ENCODE measurements around the gene GRK7.
"Not testable (repeated sequence)": the region's sequence is repeated elsewhere in the genome, so short reads cannot be mapped to it uniquely, and the experiment has no call there.

GRK7 gene

DNA sequence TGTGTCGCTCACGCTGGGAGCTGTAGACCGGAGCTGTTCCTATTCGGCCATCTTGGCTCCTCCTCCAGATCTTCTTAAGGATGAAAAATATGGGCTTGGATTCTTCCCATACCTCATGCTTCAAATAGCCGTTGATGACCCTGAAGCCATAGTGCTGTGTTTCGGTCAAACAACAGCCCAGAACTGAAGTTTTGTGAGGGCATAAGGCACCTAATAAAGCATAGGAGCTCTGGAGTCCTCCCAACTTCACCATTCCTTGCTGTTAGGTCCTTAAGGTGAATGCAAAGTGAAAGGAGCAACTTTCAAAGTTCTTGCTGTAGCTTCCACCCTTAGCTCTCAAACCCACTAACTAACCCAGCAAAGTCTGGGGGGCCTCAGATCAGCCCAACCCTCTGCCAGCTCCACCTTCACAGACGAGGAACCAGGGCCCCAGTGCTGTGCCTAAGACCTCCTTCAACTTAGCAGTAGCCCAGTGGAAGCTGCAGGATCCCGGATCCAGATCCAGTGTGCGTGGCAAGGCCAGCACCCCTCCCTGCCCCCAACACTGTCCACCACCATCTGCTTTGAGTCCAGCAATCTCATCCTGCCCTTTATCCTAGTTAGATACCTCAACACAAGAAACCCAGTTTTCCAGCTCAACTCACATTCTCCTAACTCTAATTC is at the start of gene GRK7:
Gene GRK7 (plus strand): TSS at position 321 of the 663 bp plus-strand sequence. CDS start 14,877 bp downstream, outside the sequence.
- no peak for DNase-seq

DNA sequence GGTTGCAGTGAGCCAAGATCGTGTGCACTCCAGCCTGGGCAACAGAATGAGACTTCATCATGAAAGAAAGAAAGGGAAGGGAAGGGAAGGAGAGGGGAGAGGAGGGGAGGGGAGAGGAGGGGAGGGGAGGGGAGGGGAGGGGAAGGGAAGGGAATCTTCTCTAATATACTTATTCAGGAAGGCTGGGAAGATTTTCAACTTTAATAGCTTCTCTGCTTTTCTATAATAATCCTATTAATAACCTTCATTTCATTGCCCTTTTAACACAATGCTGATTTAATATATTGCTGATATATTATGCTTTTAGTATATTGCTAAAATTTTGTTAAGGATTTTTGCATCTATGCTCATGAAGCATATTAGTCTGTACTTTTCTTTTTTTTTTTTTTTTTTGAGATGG is 48.5 kb upstream of the GRK7 start:
- DNase-seq, result no peak

DNA sequence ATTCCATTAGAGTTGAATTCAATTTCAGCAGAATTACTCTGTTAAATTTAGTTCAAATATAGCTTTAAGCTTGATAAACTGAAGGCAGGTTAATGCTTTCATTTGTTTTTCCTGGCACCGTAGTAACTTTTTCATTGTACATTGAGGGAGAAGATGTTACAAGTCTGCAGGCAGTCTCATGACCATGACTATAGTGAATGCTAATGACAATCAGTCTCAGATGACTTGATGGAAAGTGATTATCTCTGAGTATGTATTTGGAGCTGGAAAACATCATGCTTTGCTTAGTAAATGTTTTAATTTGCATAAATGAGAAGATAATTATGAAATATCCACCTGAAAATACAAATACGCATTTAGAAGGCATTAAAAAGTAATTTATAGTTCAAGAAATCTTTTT is 41.1 kb upstream of the GRK7 start:
- no peak for DNase-seq

- DNase-seq, result no peak
Measured at GRCh38 chr3:141722648-141723047, 40.6 kb upstream of the GRK7 start.

DNA sequence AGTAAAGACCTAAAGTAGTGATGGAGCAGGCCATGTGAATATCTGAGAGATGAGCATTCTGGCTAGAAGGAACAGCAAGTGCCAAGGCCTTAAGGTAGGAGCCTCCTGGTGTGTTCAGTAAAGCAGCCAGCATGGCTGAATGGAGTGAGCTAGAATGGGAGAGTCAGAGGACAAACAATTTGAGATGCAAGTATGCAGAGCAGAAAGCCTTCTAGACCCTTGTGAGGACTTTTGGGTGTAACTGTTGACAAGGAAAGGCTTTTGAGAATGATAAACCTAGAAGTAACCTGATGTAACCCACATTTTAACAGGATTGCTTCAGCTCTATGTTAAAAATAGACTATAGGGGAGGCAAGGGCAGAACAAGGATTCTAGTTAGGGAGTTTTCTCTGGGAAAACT is 40.0 kb upstream of the GRK7 start:
- DNase-seq, result no peak

GRCh38 chr3:141724186-141724585 is 39.0 kb upstream of the GRK7 start:
- DNase-seq, result no peak

DNA sequence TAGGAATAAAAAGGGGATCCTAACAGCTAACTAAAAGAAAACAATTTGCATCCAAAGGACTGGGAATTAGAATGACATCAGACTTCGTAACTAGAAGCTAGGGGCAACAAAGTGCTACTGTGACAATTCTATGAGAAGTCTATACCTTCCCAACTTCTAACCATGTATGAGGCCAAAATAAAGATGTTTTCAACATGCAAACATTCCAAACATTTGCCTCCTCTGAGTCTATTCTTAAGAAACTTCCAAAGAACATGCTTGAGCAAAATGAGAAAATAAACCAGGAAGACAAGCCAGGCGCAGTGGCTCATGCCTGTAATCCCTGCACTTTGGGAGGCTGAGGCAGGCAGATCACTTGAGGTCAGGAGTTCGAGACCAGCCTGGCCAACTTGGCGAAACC is 38.2 kb upstream of the GRK7 start:
- no peak for DNase-seq

- DNase-seq, result no peak
Measured at GRCh38 chr3:141726483-141726882, 36.7 kb upstream of the GRK7 start.

- no peak for DNase-seq
Measured at GRCh38 chr3:141728355-141728892, 34.8 kb upstream of the GRK7 start.

DNA sequence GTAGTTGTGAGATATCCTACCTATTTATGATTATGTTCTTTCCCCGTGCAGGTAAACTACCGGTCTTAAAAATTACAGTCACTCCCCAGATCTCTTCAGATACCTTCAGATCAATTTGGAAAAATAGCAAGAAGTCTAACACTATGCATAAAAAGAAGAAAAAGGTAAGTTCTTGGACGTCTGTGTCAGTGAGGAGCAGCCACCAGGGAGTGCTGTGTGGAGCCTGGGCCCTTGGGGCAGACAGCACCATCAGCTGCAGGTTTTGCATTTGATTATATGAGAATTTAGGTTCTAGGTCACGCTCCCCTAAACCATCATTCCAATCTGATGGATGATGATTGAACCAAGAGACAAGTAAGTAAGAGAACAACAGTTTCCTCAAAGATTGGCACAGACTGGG is 34.0 kb upstream of the GRK7 start:
- no peak for DNase-seq

DNA sequence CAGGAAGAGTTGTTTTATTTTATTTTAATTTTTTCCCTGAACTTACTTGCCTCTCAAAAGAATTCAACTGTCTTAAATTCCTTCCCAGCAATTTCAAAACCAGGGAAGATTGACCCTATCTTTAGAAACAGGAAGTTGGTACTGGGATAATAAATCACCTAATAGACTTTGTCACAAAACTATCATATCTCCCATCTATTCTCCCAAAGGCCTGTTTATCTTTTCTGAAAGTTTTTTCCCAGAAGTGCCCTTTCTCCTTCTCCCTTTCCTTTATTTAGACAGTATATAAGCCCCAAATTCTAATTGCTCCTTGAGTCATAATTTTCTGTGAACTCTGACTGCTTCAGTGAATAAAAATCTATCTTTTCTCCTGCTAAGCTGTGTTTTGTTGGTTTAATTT is 28.0 kb upstream of the GRK7 start:
- DNase-seq, result no peak

DNA sequence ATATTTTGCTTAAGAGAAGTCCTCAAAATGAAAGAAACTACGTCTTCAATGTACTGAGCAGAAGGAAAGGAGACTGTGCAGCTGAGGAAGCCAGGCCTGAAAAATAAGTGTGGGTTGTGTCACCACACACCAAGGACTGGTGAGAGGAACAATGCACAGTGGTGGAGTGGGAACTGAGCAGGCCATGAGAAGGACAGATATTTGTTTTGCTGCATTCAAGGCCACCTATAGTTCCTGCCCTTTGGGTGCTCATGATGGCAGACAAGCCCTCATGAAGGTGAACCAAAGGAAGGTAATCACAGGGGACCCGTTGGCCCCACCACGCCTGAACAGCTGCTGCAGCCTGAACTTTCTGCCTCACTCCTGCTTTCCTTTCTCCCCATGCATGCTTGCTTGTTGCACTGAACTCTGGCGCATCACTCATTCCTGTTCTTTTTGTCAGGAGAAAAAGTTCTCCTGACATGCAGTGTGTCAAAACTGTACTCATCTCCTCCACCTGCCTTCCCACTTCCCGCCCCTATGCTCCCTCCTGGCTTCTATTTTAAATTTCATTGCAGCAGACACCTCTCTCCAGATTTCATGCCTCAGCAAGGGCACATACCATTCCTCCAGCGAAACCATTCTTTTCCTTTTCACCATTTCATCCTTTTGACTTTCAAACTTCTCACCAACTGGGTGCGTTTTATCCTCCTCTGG is 27.3 kb upstream of the GRK7 start:
- DNase-seq, result no peak

GRCh38 chr3:141737093-141737492 is 26.1 kb upstream of the GRK7 start:
- no peak for DNase-seq

DNA sequence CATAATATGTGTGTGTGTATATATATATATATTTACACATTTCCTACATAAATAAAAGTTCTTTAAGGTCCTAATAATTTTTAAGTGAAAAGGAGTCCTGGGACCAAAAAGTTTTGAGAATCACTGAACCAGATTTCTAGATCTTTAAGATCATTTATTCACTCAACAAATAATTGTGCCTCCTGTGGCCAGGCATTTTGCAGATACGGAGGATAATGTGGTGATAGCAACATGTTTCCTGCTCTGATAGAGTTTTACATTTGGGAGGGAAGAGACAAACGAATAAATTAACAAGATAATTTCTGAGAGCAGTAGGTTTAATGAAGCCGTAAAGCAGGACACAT is 25.6 kb upstream of the GRK7 start:
- DNase-seq, result no peak

DNA sequence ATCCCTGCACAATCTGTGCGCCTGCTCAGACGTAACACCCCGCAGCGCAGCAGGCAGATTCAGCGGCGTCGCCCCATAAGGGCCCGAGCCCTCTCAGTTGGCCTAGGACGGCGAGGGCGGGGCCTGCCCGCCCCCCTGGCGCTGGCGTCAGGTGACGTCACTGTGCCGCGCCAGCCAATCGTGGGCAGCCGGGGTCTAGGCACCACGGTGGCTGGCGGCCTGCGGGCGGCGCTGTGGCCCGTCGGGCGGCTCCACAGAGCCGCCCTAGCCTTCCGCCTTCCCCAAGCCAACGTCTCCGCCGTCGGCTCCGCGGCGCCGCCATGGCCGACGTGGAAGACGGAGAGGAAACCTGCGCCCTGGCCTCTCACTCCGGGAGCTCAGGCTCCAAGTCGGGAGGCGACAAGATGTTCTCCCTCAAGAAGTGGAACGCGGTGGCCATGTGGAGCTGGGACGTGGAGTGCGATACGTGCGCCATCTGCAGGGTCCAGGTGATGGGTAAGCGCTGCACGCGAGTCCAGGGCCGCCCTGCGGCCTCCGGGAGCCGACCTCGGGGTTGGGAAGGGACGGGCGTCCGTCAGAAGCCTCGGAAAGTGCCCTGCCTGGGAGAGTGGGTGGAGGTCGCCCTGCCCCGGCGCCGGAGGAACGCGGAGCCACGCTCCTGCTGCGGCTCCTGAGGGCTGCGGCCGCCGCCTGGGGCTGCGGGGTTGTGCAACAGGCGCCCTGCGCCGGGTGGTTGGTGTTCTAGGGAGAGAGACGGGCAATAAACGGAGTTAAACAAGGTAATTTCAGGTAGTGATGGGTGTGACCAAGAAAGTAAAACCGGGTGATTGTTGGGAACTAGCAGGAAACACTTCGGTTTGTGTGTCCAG is 25.0 kb upstream of the GRK7 start, which contains the start of gene RNF7:
Gene RNF7 (plus strand): TSS at position 277 of the 869 bp plus-strand sequence. CDS start 44 bp downstream, at position 321.
- peak; percentile 95 for DNase-seq

GRCh38 chr3:141738891-141739363 is 24.3 kb upstream of the GRK7 start:
- peak; percentile 58 for DNase-seq

DNA sequence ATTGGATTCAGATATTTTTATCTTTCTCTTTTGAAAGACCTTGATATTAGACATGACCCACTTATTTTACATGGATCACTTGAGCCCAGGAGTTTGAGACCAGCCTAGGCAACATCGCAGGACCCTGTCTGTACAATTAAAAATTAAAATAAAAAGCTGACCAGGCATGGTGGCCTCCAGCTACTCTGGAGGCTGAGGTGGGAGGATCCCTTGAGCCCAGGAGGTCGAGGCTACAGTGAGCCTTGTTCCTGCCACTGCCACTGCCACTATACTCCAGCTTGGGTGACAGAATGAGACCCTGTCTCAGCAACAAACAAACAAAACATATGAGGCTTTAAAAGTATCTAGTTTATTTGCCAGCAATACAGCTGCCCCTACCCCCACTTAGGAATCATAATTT is 23.5 kb upstream of the GRK7 start:
- DNase-seq, result no peak

DNA sequence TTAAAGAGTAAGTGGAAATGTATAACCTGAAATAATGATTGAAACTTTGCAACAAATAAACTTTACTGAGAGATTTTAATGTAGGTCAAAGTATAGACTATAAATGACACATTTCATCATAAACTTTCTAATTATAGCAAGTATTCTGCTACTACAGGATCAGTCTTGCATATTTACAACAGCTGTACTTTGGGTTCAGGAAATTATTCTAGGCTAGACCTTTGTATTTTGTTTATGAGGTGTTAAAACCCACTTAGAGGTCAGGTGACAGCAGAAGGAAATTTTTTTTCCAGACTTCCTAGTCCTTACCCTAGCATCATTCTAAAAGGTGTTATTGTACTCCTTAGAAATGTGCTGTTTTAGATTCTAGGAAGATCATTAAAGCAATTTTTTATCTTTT is 22.9 kb upstream of the GRK7 start:
- no peak for DNase-seq

DNA sequence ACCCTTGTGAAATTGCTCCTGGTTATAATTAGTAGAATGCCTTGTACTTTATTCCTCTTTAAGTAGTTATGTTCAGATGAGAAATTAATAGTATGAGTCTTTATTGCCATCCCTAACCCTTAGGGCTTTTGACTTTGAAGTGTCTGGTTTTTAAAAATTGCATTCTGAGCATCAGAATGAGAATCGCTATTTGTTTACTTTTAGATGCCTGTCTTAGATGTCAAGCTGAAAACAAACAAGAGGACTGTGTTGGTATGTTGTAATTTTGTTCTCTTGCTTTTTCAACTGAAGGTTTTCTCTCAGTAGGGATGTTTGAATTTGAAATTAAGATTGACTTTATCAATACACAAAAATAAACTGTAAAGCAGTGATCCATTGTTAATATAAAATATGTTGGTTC is 19.9 kb upstream of the GRK7 start:
- no peak for DNase-seq

GRCh38 chr3:141746962-141747361 is 16.2 kb upstream of the GRK7 start:
- DNase-seq, result no peak

- DNase-seq, result no peak
Measured at GRCh38 chr3:141753399-141753798, 9.8 kb upstream of the GRK7 start.

DNA sequence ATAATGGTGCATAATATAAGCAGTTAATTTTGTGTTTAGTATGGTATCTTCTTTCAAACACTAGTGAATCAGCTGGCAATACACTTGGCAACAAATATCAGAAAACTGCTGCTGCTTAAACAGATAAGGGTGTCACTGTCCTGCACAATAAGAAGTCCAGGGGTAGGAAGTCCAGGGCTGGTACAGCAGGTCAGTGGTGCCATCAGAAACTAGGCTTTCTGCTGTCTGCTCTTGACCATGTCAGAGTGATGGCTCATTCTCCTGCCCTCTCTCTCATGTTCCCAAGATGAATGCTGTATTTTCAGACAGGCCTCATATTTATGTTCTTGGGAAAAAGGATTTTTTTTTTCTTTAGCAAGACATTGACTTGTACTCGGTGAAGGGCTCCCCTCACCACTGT is 9.2 kb upstream of the GRK7 start:
- no peak for DNase-seq

GRCh38 chr3:141762552-141762951 is 656 bp upstream of the GRK7 start:
- not testable (repeated sequence) for DNase-seq

All from EL (cell line).